Measurements from ENCODE around the gene GABRB1.

The GABRB1 gene

GRCh38 chr4:47118192-47118929 is 87.0 kb downstream of the GABRB1 start:
- no peak for DNase-seq (ENCODE audit: low read depth)

DNA sequence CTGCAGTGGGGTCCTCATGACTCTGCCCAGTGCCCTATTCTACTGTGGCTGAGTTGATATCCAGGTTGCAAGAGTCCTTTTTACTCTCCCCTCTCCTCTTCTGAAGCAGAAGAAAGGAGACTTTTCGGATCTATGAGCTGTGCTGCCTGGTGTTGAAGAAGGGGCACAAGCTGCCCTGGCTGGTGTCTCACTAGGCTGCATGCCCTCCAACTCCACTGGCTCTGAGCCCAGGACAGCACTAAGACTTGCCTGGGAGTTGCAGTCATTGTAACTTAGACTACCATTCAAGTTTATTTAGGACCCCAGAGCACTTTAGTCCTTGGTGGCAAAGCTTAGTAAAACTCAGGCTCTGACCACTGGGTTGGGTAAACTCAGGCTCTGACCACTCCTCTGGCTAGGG is 89.4 kb downstream of the GABRB1 start:
- no peak for DNase-seq (ENCODE audit: low read depth)

GRCh38 chr4:47122592-47123291 is 91.4 kb downstream of the GABRB1 start:
- DNase-seq (ENCODE audit: low read depth): no peak

GRCh38 chr4:47128991-47129390 is 97.6 kb downstream of the GABRB1 start:
- no peak for DNase-seq (ENCODE audit: low read depth)

DNA sequence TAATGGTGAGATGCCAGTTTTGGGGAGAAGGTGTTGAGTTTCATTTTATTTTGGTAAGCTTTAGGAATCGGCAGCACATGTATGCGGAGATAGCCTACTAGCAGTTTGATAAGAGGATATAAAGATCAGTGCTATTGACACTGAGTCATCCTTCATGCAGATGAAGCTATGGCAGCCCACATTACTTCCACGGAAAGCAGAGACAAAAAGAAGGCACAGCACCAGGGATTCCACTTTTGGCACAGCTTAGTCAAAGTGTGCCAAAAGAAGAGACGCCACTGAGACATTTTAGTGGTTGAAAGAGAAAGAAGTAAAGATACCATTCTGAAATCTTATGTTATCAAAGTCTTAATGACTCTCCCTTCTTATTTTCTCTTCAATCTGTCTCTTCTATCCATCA is 103.8 kb downstream of the GABRB1 start:
- DNase-seq (ENCODE audit: low read depth): no peak

GRCh38 chr4:47143261-47143660 is 111.9 kb downstream of the GABRB1 start:
- DNase-seq (ENCODE audit: low read depth): no peak

DNA sequence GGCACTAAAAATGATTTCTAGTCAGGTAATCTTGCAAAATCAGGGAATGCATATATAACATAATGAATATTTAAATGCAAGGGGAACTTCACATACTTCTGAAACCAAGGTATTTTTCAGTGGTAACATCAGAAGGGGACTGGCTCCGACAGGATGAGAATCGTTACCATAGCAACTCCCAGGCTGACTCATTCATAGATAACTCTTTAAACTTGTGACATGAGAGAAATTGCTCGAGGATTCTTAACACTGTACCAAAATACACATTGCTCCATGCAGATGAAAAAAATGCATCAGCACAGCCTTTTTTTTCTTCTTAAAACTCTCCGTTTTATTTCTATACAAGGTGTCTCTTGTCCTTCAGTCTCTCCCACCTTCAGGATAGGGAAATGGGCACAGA is 114.3 kb downstream of the GABRB1 start:
- no peak for DNase-seq (ENCODE audit: low read depth)

GRCh38 chr4:47154816-47155370 is 123.5 kb downstream of the GABRB1 start:
- DNase-seq (ENCODE audit: low read depth): no peak

GRCh38 chr4:47155919-47156318 is 124.6 kb downstream of the GABRB1 start:
- DNase-seq (ENCODE audit: low read depth): no peak

GRCh38 chr4:47160095-47160494 is 128.7 kb downstream of the GABRB1 start:
- no peak for DNase-seq (ENCODE audit: low read depth)

DNA sequence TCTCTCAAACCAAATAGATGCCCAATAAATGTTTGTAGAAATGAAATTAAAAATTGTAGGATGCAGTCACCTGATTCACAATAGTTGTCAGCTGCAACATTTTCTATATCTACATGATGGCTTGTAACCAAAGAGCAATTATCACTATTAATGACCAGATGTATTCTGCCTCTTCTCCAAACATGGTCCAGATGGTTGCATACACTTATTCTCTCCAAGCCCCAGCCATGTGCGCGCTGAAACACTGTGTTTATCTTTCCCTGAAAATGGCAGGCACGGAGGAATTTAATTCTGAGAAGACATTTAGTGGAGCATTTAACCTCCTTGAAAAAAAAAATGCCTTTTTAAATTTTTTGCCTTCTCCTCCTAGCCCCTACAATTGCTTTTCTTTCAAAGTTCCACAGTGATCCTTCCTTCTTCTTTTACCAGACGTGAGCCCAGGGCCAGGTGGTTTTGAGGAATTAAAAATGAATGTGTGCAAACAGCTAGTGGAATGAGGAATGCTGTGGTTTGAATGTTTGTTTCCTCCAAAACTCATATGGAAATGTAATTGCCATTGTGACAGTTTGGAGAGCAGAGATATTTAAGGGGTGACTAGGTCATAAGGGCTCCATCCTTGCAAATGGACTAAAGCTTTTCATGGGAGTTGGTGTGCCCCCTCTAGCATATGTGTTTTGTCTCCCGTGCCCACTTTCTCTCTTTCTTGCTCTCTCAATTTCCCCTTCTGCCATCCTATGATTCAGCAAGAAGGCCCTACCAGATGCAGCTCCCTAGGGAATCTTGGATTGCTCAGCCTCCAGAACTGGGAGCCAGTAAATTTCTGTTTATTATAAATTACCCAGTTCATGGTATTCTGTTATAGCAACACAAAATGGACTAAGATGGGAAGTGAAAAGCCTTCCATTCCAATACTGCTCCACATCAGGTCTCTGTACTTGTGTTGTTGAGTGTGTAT is 136.0 kb downstream of the GABRB1 start:
- no peak for DNase-seq (ENCODE audit: low read depth)

- DNase-seq (ENCODE audit: low read depth): no peak
These were observed 152.7 kb downstream of the GABRB1 start for GRCh38 chr4:47184083-47184482.

GRCh38 chr4:47185761-47186160 is 154.4 kb downstream of the GABRB1 start:
- DNase-seq (ENCODE audit: low read depth): no peak

DNA sequence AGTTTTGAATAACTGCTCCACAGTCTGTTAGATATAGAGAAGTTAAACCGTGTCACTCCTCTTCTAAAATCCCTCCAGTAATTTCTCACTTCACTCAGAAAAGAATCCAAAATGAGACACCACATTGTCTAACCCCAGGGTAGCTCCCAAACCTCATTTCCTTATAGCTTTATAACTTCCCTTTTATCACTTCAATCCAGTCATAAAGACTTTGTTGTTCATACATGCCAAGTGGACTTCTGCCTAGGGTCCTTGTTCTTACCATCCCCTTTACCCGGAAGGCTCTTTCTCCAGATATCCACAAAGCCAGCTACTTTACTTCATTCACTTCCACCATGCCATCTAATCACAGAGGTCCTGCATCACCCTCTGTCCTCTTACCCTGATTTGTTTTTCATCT is 156.2 kb downstream of the GABRB1 start:
- no peak for DNase-seq (ENCODE audit: low read depth)

- no peak for DNase-seq (ENCODE audit: low read depth)
These were observed 161.8 kb downstream of the GABRB1 start for GRCh38 chr4:47193179-47193578.

DNA sequence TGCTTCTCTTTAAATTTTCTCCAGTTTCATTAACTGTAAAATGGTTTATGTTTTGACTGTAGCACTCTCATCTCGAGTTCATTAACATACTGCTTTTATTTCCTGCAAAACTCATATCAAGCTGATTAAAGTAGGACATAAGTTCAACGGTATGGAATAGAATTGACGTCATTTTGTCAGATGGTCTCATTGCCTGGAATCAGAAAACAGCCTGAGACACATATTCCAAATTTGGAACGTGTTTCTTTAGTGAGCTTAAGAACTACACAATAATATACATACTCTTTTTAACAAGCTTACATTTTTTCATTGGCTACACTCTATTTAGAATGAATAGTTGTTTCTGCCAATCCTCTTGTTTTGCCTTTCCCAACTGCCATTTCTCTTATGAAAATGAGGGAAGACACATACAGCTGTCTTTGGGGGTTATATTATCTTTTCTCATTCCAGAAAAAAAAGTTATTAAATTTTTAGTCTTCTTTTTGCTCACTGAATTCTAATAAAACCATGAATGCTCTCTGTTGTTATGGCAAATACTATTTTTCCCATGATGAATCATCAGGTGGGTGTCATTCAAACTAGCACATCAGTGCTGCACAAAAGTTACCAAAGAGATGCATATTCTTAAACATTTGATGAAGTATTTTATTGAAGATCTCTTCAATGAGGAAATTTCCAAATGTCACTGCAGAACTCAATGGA is 162.8 kb downstream of the GABRB1 start:
- DNase-seq (ENCODE audit: low read depth): no peak

DNA sequence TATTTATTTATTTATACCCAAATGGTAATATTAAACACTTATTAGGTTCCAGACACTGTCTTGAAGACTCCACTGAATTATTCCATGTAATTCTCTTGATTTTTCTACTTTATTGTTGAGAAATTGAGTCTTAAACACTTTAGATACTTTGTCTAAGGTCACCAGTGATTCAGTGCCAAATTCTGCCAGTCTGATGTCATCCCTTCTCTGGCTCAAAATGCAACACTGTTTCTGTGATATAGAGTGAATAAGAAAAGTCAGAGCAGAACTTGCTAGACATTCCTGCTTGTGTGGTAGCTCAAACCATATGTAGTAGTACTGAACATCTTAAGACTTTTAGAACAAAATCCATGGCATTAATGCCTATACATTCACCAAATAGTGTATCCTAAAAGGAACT is 164.3 kb downstream of the GABRB1 start:
- no peak for DNase-seq (ENCODE audit: low read depth)

DNA sequence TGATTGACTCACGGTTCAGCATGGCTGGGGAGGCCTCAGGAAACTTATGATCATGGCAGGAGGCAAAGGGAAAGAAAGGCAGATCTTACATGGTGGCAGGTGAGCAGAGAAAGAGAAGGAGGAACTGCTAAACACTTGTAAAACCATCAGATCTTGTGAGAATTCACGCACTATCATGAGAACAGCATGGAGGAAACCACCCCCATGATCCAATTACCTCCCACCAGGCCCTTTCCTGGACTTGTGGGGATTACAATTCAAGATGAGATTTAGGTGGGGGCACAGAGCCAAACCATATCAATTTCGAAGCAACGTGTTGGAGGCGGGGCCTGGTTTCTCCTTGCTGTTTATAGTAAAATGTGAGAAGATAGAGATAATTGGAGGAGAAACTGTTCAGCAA is 167.4 kb downstream of the GABRB1 start:
- no peak for DNase-seq (ENCODE audit: low read depth)

DNA sequence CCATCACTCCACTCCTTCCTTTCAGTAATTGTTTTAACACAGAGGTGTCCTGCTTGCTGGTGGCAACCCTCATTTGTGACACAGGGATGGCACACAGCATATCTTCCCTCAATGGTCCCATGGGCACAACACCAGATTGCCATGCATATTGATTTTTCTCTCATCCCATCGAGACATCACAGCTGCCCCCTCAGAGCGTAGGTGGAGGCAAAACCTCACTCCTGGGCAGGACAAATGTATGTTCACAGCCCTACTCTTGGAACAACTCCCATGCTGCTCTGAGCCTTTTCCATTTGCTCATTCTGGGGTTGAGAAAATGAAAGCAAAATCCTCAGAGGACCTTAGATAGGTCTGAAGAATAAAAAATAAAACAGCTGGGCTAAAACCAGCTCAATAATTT is 172.2 kb downstream of the GABRB1 start:
- no peak for DNase-seq (ENCODE audit: low read depth)

DNA sequence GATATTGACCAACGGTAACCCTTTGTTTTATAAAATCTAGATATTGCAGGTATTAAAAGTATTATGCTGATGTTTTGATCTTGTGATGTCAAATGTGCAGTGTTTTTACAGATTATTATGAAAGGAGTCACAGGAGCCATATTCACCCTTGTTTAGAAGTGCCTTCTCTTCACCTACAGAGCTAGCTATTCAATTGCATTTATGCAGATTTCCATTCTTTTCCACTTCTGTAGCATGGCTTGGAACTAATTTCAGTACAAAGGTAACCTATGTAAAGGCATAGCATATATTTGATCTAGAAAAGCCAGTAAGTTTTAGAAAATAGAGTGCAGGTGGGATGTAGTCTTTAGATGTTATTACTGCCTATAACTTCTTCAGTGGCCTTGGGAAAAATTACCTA is 176.2 kb downstream of the GABRB1 start:
- no peak for DNase-seq (ENCODE audit: low read depth)

DNA sequence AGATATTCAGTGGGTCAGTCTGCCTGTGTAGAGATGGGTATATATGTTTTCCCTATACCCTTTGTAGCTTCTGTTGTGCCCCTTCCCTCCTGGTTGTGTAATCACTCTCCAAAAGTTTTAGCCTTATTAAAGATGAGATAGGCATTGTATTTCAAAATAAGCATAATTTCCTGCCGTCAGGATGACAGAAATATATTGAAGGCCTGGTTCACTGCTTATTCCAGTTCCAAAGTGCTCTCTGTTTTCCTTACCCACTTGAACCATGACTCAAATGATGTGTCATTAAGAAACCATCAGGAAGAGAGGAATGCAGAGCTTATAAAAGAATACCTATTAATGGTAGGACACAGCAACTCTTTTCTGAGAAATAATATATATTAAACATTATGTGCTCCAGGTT is 178.5 kb downstream of the GABRB1 start:
- DNase-seq (ENCODE audit: low read depth): no peak

GRCh38 chr4:47210828-47211227 is 179.5 kb downstream of the GABRB1 start:
- DNase-seq (ENCODE audit: low read depth): no peak

Data from stimulated activated CD8-positive, alpha-beta memory T cell treated with anti-CD3 and anti-CD28 coated beads, Interleukin-15, amount 100 ng/mL, for 24 hours (primary cell).